Kidney epithelial cell (primary cell): ENCODE results near the gene SHKBP1. TPM values are rescaled to one million over a fixed set of nuclear protein-coding genes. Genes with fewer than 3 reads are reported as not detected.
A peak's percentile ranks its signal among the peaks of the same experiment; 100 is the strongest.

Source experiments
- DNase-seq: peaks from one replicate; pipeline ENCODE4 v3.0.0-alpha.2; 2010; ENCODE audit warnings: low read depth
- H3K27me3 ChIP-seq: 2 replicates; pipeline ENCODE4 v1.6.0; 2011; ENCODE audit warnings: low read length; ENCODE audit not compliant: control insufficient read depth, insufficient read depth
- H3K36me3 ChIP-seq: 2 replicates; pipeline ENCODE4 v1.5.1; 2011; ENCODE audit warnings: low read length; ENCODE audit not compliant: control insufficient read depth, insufficient read depth
- H3K4me3 ChIP-seq: 2 replicates; pipeline ENCODE4 v1.5.1; 2011; ENCODE audit warnings: low read depth, mild to moderate bottlenecking, control low read depth, low read length
- total RNA-seq: library from RNA; depleted of rRNA; stranded (reverse); fragments of >200 nt; gene quantifications from 2 replicates; pipeline ENCODE4 v1.2.3, GENCODE V29; 2015
- TF ChIP-seq, protein P1 (sequence below): IDR thresholded peaks from 2 replicates; pipeline ENCODE4 v1.5.1; 2011; ENCODE audit warnings: mild to moderate bottlenecking, moderate library complexity, low read length, control low read depth, inconsistent platforms; ENCODE audit not compliant: insufficient read depth, poor library complexity, severe bottlenecking

SHKBP1 gene
- total RNA-seq, 1 donor from 2014 or later: 105 TPM

DNA sequence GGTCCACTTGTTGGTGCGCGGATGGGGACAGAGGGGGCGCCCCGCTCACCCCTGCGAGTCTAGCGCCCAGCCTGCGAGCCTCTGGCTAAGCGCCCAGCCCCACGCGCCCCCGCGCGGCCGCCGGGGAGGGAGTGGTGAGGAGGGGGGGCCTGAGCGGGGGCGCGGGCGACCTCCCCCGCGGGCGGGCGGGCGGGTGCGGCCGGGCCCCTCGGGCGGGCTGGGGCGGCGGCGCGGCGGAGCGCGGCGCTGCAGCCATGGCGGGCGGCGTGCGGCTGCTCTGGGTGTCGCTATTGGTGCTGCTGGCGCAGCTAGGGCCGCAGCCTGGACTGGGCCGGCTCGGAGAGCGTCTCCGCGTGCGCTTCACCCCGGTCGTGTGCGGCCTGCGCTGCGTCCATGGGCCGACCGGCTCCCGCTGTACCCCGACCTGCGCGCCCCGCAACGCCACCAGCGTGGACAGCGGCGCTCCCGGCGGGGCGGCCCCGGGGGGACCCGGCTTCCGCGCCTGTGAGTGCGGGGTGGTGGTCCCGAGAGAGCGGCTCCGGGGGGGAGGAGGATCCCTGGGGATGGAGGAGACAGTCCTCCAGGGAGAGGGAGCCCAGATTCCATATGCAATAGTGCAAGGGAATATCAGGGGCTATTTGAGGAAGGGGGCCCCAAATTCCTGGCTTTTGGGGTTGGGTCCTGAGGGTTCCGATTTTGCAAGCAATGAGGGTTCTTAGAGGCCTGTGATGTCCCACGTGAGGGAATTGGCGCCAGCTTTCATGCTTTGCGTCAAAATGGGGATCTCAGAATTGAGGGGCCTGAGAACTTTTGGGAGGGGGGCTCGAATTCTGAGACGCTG, 24.7 kb downstream of the SHKBP1 start, which contains the start of gene LTBP4:
Gene LTBP4 (plus strand): TSS at position 236 of the 841 bp plus-strand sequence. CDS start 19 bp downstream, at position 255.
- H3K4me3 ChIP-seq: peak within 1 kb of the TSS; percentile 30
- DNase-seq: no peak
- TF ChIP-seq, protein P1, sequence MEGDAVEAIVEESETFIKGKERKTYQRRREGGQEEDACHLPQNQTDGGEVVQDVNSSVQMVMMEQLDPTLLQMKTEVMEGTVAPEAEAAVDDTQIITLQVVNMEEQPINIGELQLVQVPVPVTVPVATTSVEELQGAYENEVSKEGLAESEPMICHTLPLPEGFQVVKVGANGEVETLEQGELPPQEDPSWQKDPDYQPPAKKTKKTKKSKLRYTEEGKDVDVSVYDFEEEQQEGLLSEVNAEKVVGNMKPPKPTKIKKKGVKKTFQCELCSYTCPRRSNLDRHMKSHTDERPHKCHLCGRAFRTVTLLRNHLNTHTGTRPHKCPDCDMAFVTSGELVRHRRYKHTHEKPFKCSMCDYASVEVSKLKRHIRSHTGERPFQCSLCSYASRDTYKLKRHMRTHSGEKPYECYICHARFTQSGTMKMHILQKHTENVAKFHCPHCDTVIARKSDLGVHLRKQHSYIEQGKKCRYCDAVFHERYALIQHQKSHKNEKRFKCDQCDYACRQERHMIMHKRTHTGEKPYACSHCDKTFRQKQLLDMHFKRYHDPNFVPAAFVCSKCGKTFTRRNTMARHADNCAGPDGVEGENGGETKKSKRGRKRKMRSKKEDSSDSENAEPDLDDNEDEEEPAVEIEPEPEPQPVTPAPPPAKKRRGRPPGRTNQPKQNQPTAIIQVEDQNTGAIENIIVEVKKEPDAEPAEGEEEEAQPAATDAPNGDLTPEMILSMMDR: no peak
- H3K27me3 ChIP-seq: peaks cover 8% of the 10 kb centered on the region
- H3K36me3 ChIP-seq: no peaks in the 10 kb centered on the region

DNA sequence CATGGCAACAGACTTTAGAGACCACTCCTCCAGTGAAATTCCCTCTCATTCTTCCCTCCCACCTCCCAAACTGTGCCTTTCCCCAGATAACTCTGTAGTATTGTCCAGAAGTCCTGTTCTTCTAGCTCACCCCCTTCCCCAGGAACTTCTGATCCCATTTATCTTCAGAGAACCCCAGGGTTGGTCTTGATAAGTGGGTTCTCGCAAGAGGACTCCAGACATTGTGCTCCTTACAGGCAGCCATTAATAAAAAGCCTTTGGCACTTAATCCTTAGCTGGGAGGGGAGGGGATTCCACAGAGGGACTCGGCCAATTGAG, 26.4 kb downstream of the SHKBP1 start:
- Histone ChIP-seq H3K27me3 (peaks cover 8% of the 10 kb centered on the region), H3K36me3 (no peaks in the 10 kb centered on the region), H3K4me3 (no peak overlapping the region)
- TF ChIP-seq, protein P1: no peak
- DNase-seq: no peak

DNA sequence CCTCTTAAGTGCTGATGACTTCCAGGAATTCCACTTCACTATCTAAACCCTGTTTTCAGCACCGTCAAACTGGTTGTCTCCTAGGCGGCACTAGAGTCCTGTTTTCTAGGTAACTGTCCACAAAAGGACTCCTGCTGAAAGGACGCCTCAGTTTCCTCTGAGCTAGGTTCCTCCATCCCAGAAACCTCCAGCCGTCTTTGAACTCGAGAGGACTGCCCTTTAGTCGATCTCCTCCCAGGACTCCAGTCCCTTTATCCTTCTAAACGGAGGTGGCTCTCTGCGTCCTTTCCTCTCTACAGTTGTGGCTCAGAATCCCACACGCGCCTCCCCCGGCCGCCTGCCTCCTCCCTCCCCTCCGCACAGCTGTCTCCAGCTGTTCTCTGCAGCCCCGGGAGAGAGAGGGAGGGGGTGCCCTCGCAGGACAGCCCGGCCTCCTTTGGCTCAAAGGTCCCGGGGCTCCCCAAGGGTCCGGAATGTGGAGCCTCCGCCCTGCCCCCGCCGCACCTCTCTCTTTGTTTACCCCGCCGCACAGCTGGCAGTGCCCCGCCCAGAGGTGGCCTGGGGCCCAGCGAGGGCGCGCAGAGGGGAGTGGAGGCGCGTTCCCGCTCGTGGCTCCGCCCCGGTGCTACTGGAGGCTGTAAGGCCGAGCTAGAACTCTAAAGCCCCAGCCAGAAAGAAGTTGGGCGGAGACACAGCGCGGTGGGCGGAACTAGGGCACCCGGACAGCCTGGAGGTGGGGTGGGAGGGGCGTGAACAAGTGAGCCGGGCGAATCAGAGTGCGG, 26.9 kb downstream of the SHKBP1 start:
- no peaks in the 10 kb centered on the region for H3K36me3 ChIP-seq
- TF ChIP-seq, protein P1: no peak
- peak overlapping the region; percentile 33 for H3K4me3 ChIP-seq
- H3K27me3 ChIP-seq: peaks cover 8% of the 10 kb centered on the region
- peak; percentile 90 for DNase-seq

DNA sequence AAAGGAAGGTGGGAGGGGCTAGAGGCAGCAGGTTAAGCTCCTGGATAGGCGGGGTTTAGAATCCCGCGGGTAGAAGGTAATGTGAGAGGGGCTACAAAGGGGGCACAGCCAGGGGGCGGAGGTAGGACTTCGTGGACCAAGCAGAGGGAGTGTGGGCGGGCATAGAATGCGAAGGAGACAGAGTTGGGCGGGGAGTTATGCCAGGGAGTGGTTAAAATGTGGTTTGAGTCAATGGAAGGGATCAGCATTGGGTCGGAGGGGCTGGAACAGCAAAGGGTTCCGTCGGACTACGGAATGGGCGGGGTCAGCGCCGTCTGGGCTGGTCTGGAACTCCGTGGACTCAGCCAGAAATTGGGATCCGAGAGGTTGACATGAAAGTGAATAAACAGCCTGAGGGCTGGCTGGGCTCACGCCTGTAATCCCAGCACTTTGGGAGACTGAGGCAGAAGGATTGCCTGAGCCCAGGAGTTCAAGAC, 27.5 kb downstream of the SHKBP1 start:
- no peak for DNase-seq
- Histone ChIP-seq H3K27me3 (peaks cover 6% of the 10 kb centered on the region), H3K4me3 (no peak overlapping the region), H3K36me3 (no peaks in the 10 kb centered on the region)
- TF ChIP-seq, protein P1: no peak

DNA sequence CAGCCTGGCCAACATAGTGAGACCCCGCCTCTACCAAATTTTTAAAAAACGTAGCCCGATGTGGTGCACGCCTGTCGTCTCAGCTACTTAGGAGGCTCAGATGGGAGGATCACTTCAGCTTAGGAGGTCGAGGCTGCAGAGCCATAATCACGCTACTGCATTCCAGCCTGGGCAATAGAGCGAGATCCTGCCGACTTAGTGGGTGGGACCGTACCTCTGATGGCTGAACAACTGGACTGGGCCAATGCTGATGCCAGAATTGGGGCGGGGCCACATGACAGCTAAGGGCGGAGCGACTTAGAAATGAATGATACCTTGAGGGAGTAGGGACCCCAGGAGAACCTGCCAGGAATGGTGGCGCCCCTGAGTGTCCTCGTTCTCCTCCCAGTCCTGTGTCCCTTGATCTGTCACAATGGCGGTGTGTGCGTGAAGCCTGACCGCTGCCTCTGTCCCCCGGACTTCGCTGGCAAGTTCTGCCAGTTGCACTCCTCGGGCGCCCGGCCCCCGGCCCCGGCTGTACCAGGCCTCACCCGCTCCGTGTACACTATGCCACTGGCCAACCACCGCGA, 28.1 kb downstream of the SHKBP1 start:
- Histone ChIP-seq H3K36me3 (no peaks in the 10 kb centered on the region), H3K27me3 (peaks cover 5% of the 10 kb centered on the region), H3K4me3 (peak overlapping the region; percentile 35)
- TF ChIP-seq, protein P1: no peak
- DNase-seq: no peak
